MM.1S (cell line): Measurements from ENCODE around the gene TMC3.

Experiments
- DNase-seq: peaks from one replicate; pipeline ENCODE4 v3.0.0-alpha.2; 2015
- H2AFZ ChIP-seq: fragments of 300-600 bp; sonication (generic); 2 replicates; pipeline ENCODE4 v1.6.0; 2016; ENCODE audit warnings: antibody characterized with exemption, low read length
- H3F3A ChIP-seq: fragments of 300-600 bp; sonication (generic); 2 replicates; pipeline ENCODE4 v1.6.1; 2016; ENCODE audit warnings: mild to moderate bottlenecking, antibody characterized with exemption, low read length, moderate library complexity, mixed read lengths; ENCODE audit not compliant: insufficient read depth
- H3K27ac ChIP-seq: fragments of 300-600 bp; sonication (generic); 2 replicates; pipeline ENCODE4 v1.5.1; 2016; ENCODE audit warnings: mild to moderate bottlenecking, low read length
- H3K27me3 ChIP-seq: fragments of 300-600 bp; sonication (generic); replicated peaks from 2 replicates; pipeline ENCODE4 v1.6.0; 2016; ENCODE audit warnings: low read length; ENCODE audit not compliant: insufficient read depth
- H3K36me3 ChIP-seq: fragments of 300-600 bp; sonication (generic); replicated peaks from 2 replicates; pipeline ENCODE4 v1.6.1; 2016; ENCODE audit warnings: mild to moderate bottlenecking, low read length, mixed read lengths; ENCODE audit not compliant: insufficient read depth
- H3K4me1 ChIP-seq: fragments of 300-600 bp; sonication (generic); 2 replicates; pipeline ENCODE4 v1.6.1; 2016; ENCODE audit warnings: low read length, mixed read lengths
- H3K4me2 ChIP-seq: fragments of 300-600 bp; sonication (generic); 2 replicates; pipeline ENCODE4 v1.6.0; 2016; ENCODE audit warnings: low read depth, low read length
- H3K4me3 ChIP-seq: fragments of 300-600 bp; sonication (generic); 2 replicates; pipeline ENCODE4 v1.5.1; 2016; ENCODE audit warnings: low read length, mixed read lengths
- H3K79me2 ChIP-seq: fragments of 300-600 bp; sonication (generic); 2 replicates; pipeline ENCODE4 v1.6.1; 2016; ENCODE audit warnings: mixed run types, low read length, mixed read lengths
- H3K9ac ChIP-seq: fragments of 300-600 bp; sonication (generic); 2 replicates; pipeline ENCODE4 v1.6.1; 2016; ENCODE audit warnings: low read length, mixed read lengths
- H3K9me2 ChIP-seq: fragments of 300-600 bp; sonication (generic); replicated peaks from 2 replicates; pipeline ENCODE4 v1.6.1; 2016; ENCODE audit warnings: mild to moderate bottlenecking, low read length, mixed read lengths; ENCODE audit not compliant: insufficient read depth
- H3K9me3 ChIP-seq: fragments of 300-600 bp; sonication (generic); replicated peaks from 2 replicates; pipeline ENCODE4 v1.6.1; 2016; ENCODE audit warnings: mild to moderate bottlenecking, low read length, mixed read lengths; ENCODE audit not compliant: insufficient read depth
- H4K20me1 ChIP-seq: fragments of 300-600 bp; sonication (generic); 2 replicates; pipeline ENCODE4 v1.6.1; 2016; ENCODE audit warnings: mild to moderate bottlenecking, low read length, moderate library complexity, mixed read lengths; ENCODE audit not compliant: insufficient read depth
- CTCF ChIP-seq: fragments of 300-600 bp; sonication (generic); IDR thresholded peaks from 2 replicates; pipeline ENCODE4 v1.5.1; 2016; ENCODE audit warnings: antibody characterized with exemption, low read length, mixed read lengths
- EZH2 ChIP-seq: fragments of 300-600 bp; sonication (generic); optimal IDR thresholded peaks from 2 replicates; pipeline ENCODE3; 2017; ENCODE audit warnings: low read depth, mild to moderate bottlenecking, antibody characterized with exemption, low read length, mixed read lengths
- EZH2phosphoT487 ChIP-seq: fragments of 300-600 bp; sonication (generic); IDR thresholded peaks from 2 replicates; pipeline ENCODE4 v1.6.1; 2018; ENCODE audit warnings: antibody characterized with exemption, low read length

Gene TMC3

GRCh38 chr15:81361891-81362290 is 12.1 kb downstream of the TMC3 start:
- TF ChIP-seq CTCF = no peak
- no peak for TF ChIP-seq EZH2
- no peak for TF ChIP-seq EZH2phosphoT487
- Histone ChIP-seq H3K9me2 (no peaks in the 10 kb centered on the region), H3K27ac (no peak overlapping the region), H3K9ac (no peak overlapping the region), H4K20me1 (no peaks in the 10 kb centered on the region), H3K4me3 (no peak overlapping the region), H3F3A (no peaks in the 10 kb centered on the region), H3K9me3 (no peaks in the 10 kb centered on the region), H3K79me2 (no peaks in the 10 kb centered on the region), H3K27me3 (no peaks in the 10 kb centered on the region), H3K36me3 (no peaks in the 10 kb centered on the region), H3K4me1 (no peaks in the 10 kb centered on the region), H3K4me2 (no peak overlapping the region), H2AFZ (no peak overlapping the region)
- DNase-seq = no peak

- Histone ChIP-seq H3K9me2 (no peaks in the 10 kb centered on the region), H2AFZ (no peak overlapping the region), H3K27ac (no peak overlapping the region), H3F3A (no peaks in the 10 kb centered on the region), H3K9me3 (no peaks in the 10 kb centered on the region), H4K20me1 (no peaks in the 10 kb centered on the region), H3K4me1 (no peaks in the 10 kb centered on the region), H3K9ac (no peak overlapping the region), H3K36me3 (no peaks in the 10 kb centered on the region), H3K79me2 (no peaks in the 10 kb centered on the region), H3K4me2 (no peak overlapping the region), H3K27me3 (no peaks in the 10 kb centered on the region), H3K4me3 (no peak overlapping the region)
- TF ChIP-seq CTCF = no peak
- TF ChIP-seq EZH2phosphoT487 = no peak
- no peak for TF ChIP-seq EZH2
- no peak for DNase-seq
Measured at GRCh38 chr15:81360491-81360890, 13.5 kb downstream of the TMC3 start.

- Histone ChIP-seq H3K9me3 (no peaks in the 10 kb centered on the region), H4K20me1 (no peaks in the 10 kb centered on the region), H2AFZ (no peak overlapping the region), H3K9ac (no peak overlapping the region), H3F3A (no peaks in the 10 kb centered on the region), H3K27me3 (no peaks in the 10 kb centered on the region), H3K4me3 (no peak overlapping the region), H3K4me2 (no peak overlapping the region), H3K27ac (no peak overlapping the region), H3K36me3 (no peaks in the 10 kb centered on the region), H3K79me2 (no peaks in the 10 kb centered on the region), H3K4me1 (no peaks in the 10 kb centered on the region), H3K9me2 (no peaks in the 10 kb centered on the region)
- TF ChIP-seq EZH2phosphoT487 (no peak), EZH2 (no peak), CTCF (no peak)
- DNase-seq = no peak
Measured at GRCh38 chr15:81358248-81358647, 15.8 kb downstream of the TMC3 start.
